ENCODE data around the gene GAL3ST2.
"Not testable (repeated sequence)": the region's sequence is repeated elsewhere in the genome, so short reads cannot be mapped to it uniquely, and the experiment has no call there.

Gene GAL3ST2

GRCh38 chr2:241769819-241770184 is 6.8 kb upstream of the GAL3ST2 start:
- no peak for DNase-seq

- no peak for DNase-seq
These were observed 6.3 kb upstream of the GAL3ST2 start for GRCh38 chr2:241770185-241770935.

- no peak for DNase-seq
These were observed 5.7 kb upstream of the GAL3ST2 start for GRCh38 chr2:241770936-241771285.

- DNase-seq = no peak
These were observed 5.1 kb upstream of the GAL3ST2 start for GRCh38 chr2:241771286-241772062.

- no peak for DNase-seq
These were observed 4.5 kb upstream of the GAL3ST2 start for GRCh38 chr2:241772063-241772499.

GRCh38 chr2:241773511-241774418 is 2.9 kb upstream of the GAL3ST2 start:
- DNase-seq = no peak

- no peak for DNase-seq
These were observed 2.0 kb upstream of the GAL3ST2 start for GRCh38 chr2:241774419-241775222.

GRCh38 chr2:241775223-241776177 is 1.1 kb upstream of the GAL3ST2 start:
- DNase-seq = no peak

GRCh38 chr2:241777170-241777685 is 606 bp downstream of the GAL3ST2 start:
- no peak for DNase-seq

- DNase-seq = no peak
These were observed 1.3 kb downstream of the GAL3ST2 start for GRCh38 chr2:241777686-241778627.

GRCh38 chr2:241780939-241781569 is 4.4 kb downstream of the GAL3ST2 start:
- DNase-seq = no peak

- DNase-seq = not testable (repeated sequence)
These were observed 5.4 kb downstream of the GAL3ST2 start for GRCh38 chr2:241782053-241782452.

GRCh38 chr2:241788135-241788534 is 11.5 kb downstream of the GAL3ST2 start:
- DNase-seq = no peak

- peak; percentile 34 to 41 for DNase-seq
These were observed 11.9 kb downstream of the GAL3ST2 start for GRCh38 chr2:241788572-241788971.

- not testable (repeated sequence) for DNase-seq
These were observed 14.8 kb downstream of the GAL3ST2 start for GRCh38 chr2:241791385-241791784.

- no peak for DNase-seq
These were observed 16.8 kb downstream of the GAL3ST2 start for GRCh38 chr2:241793385-241793784.

- DNase-seq = no peak
These were observed 17.7 kb downstream of the GAL3ST2 start for GRCh38 chr2:241794250-241794823.

All from stimulated activated CD4-positive, alpha-beta T cell treated with anti-CD3 and anti-CD28 coated beads, Interleukin-2, amount 100 ng/mL, for 48 hours (primary cell).